ENCODE results near the gene CFAP74. TPM values are rescaled to one million over a fixed set of nuclear protein-coding genes. Genes with fewer than 3 reads are reported as not detected.
A peak's percentile ranks its signal among the peaks of the same experiment; 100 is the strongest.

Gene CFAP74
- total and polyA plus RNA-seq, 9 of the 15 experiments (the other 6 are each of a cell fraction or from before 2014, with no cell fraction given) = 0.03 to 0.15 (median 0.05) TPM; not detected in 6

GRCh38 chr1:1918901-1919303, 84.7 kb downstream of the CFAP74 start, which contains the start of gene TMEM52 (continued):
- TF ChIP-seq ZNF668 (CRISPR knock-in tag; IDR thresholded peaks at IDR 0.05) = no peak
- TF ChIP-seq, protein P1, sequence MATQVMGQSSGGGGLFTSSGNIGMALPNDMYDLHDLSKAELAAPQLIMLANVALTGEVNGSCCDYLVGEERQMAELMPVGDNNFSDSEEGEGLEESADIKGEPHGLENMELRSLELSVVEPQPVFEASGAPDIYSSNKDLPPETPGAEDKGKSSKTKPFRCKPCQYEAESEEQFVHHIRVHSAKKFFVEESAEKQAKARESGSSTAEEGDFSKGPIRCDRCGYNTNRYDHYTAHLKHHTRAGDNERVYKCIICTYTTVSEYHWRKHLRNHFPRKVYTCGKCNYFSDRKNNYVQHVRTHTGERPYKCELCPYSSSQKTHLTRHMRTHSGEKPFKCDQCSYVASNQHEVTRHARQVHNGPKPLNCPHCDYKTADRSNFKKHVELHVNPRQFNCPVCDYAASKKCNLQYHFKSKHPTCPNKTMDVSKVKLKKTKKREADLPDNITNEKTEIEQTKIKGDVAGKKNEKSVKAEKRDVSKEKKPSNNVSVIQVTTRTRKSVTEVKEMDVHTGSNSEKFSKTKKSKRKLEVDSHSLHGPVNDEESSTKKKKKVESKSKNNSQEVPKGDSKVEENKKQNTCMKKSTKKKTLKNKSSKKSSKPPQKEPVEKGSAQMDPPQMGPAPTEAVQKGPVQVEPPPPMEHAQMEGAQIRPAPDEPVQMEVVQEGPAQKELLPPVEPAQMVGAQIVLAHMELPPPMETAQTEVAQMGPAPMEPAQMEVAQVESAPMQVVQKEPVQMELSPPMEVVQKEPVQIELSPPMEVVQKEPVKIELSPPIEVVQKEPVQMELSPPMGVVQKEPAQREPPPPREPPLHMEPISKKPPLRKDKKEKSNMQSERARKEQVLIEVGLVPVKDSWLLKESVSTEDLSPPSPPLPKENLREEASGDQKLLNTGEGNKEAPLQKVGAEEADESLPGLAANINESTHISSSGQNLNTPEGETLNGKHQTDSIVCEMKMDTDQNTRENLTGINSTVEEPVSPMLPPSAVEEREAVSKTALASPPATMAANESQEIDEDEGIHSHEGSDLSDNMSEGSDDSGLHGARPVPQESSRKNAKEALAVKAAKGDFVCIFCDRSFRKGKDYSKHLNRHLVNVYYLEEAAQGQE (IDR thresholded peaks at IDR 0.05; ENCODE audit: borderline replicate concordance) = no peak; the same call in 1 of the 2 replicates
- TF ChIP-seq, protein P1 (CRISPR knock-in tag; IDR thresholded peaks at IDR 0.05; ENCODE audit: low read depth) = peak; percentile 70; the same call in 1 of the 2 replicates
- TF ChIP-seq MAZ (CRISPR knock-in tag; conservative IDR thresholded peaks at IDR 0.05 in 1 of 2, IDR thresholded peaks at IDR 0.05 in 1 of 2) = no peak; a peak in 2 of 4 replicates
- no peak for TF ChIP-seq RB1 (IDR thresholded peaks at IDR 0.05; ENCODE audit: low read depth)
- no peak for TF ChIP-seq HNRNPH1 (optimal IDR thresholded peaks at IDR 0.05; ENCODE audit: low read depth, low read length)
- TF ChIP-seq PTTG1 (tag; IDR thresholded peaks at IDR 0.05; ENCODE audit: low read depth) = no peak
- TF ChIP-seq POLR2A (conservative IDR thresholded peaks at IDR 0.05) = peak; percentile 75
- no peak for TF ChIP-seq BDP1 (IDR thresholded peaks at IDR 0.05; ENCODE audit: insufficient read depth, insufficient read length)
- TF ChIP-seq ETV1 (tag; conservative IDR thresholded peaks at IDR 0.05; ENCODE audit: low read depth) = no peak
- no peak for TF ChIP-seq ZBED1 (IDR thresholded peaks at IDR 0.05)
- TF ChIP-seq JUND (IDR thresholded peaks at IDR 0.05; ENCODE audit: borderline replicate concordance, low read depth, low read length) = no peak
- TF ChIP-seq JUND (tag; IDR thresholded peaks at IDR 0.05; ENCODE audit: borderline replicate concordance, low read depth, low read length) = no peak
- TF ChIP-seq SAFB2 (IDR thresholded peaks at IDR 0.05; ENCODE audit: borderline replicate concordance, low read depth, low read length, severe bottlenecking) = no peak
- no peak for TF ChIP-seq ZNF146 (CRISPR knock-in tag; IDR thresholded peaks at IDR 0.05; ENCODE audit: unreplicated experiment)
- TF ChIP-seq, protein P2, sequence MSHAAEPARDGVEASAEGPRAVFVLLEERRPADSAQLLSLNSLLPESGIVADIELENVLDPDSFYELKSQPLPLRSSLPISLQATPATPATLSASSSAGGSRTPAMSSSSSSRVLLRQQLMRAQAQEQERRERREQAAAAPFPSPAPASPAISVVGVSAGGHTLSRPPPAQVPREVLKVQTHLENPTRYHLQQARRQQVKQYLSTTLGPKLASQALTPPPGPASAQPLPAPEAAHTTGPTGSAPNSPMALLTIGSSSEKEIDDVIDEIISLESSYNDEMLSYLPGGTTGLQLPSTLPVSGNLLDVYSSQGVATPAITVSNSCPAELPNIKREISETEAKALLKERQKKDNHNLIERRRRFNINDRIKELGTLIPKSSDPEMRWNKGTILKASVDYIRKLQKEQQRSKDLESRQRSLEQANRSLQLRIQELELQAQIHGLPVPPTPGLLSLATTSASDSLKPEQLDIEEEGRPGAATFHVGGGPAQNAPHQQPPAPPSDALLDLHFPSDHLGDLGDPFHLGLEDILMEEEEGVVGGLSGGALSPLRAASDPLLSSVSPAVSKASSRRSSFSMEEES (CRISPR knock-in tag; IDR thresholded peaks at IDR 0.05) = no peak
- TF ChIP-seq, protein P3, sequence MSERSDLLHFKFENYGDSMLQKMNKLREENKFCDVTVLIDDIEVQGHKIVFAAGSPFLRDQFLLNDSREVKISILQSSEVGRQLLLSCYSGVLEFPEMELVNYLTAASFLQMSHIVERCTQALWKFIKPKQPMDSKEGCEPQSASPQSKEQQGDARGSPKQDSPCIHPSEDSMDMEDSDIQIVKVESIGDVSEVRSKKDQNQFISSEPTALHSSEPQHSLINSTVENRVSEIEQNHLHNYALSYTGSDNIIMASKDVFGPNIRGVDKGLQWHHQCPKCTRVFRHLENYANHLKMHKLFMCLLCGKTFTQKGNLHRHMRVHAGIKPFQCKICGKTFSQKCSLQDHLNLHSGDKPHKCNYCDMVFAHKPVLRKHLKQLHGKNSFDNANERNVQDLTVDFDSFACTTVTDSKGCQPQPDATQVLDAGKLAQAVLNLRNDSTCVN (CRISPR knock-in tag; IDR thresholded peaks at IDR 0.05) = no peak
- no peak for TF ChIP-seq RBM39 (optimal IDR thresholded peaks at IDR 0.05; ENCODE audit: low read depth, low read length)
- TF ChIP-seq MTA3 (IDR thresholded peaks at IDR 0.05; ENCODE audit: borderline replicate concordance) = peak; percentile 81
- no peak for TF ChIP-seq SMC3 (conservative IDR thresholded peaks at IDR 0.05; ENCODE audit: insufficient read depth, low read depth, low read length)
